HG02938 (cell line): Measurements from ENCODE around the gene CYP46A1.

Source experiments
- ATAC-seq: cut with Tn5 transposase; IDR thresholded peaks from one replicate; pipeline ENCODE4 v1.9.1; 2021; ENCODE audit warnings: mild to moderate bottlenecking, moderate library complexity; ENCODE audit not compliant: unreplicated experiment

CYP46A1 gene

DNA sequence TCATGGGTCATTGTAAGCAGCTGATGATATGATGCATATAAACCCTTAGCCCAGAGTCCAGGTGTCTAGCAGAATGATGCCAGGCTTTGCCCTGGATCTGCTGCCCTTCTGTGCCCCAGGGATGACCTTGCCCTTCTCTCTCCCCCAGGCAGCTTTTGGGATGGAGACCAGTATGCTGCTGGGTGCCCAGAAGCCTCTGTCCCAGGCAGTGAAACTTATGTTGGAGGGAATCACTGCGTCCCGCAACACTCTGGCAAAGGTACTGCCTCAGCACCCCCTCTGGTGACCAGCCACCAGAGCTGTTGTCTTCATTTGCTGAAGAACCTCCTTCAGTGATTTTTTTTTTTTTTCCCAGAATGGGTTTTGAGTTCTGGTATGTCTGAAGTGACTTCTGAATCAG, 23.3 kb downstream of the CYP46A1 start:
- no peak for ATAC-seq

DNA sequence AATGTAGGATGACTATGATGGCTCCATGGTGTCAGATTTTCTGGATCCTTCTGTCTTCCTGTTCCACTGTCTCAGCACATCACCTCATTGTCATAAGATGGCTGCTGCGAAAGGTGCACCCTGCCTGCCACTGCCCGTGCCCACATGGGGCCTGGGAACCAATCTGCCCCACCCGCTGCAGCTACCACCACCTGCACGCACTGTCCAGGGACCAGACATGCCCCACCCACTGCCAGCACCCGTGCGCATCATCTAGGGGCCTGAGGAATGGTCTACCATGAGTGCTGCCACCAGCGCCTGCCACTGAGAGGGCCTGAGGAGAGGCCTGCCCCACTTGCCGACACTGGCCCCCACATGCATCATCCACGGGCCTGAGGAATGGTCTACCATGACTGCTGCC, 23.8 kb downstream of the CYP46A1 start:
- ATAC-seq = no peak

- no peak for ATAC-seq
These were observed 24.4 kb downstream of the CYP46A1 start for GRCh38 chr14:99708449-99708848.

GRCh38 chr14:99713972-99714371, 29.9 kb downstream of the CYP46A1 start:
- ATAC-seq = no peak

- no peak for ATAC-seq
These were observed 31.3 kb downstream of the CYP46A1 start for GRCh38 chr14:99715266-99716000.

DNA sequence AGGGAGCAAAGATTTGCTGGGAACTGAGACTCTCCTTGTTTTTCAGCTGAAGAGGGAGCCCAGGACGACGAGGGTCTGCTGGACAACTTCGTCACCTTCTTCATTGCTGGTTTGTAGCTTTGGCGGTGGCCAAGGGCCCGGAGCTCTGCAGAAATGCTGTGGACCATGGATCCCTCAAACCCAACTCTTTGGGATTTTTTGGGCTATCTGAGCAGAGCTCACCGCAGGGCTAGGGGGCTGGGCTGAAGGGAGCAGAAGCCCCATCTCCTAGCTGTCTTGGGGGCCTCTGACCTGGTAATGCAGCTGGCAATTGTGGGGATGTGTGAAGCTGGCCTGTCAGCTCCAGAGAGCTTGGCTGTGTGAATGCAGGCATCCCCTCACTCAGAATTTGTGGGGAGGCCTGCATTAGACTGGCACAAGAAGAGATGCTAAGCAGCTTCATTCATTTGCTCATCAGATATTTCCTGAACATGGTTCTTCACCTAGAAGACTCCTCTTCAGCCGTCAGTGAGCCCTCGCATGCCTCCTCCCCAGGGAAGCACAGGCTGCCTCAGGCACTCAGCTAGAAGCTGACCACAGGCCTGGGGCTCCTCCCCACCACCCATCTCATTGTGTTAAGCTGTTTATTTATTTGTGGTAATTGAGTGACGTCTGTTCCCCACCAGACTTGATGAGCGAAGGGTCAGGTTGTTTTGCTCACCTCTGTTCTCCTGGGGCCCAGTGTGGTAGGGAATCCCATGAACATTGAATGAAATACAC, 32.2 kb downstream of the CYP46A1 start:
- ATAC-seq = no peak

- no peak for ATAC-seq
These were observed 33.0 kb downstream of the CYP46A1 start for GRCh38 chr14:99716850-99717681.

DNA sequence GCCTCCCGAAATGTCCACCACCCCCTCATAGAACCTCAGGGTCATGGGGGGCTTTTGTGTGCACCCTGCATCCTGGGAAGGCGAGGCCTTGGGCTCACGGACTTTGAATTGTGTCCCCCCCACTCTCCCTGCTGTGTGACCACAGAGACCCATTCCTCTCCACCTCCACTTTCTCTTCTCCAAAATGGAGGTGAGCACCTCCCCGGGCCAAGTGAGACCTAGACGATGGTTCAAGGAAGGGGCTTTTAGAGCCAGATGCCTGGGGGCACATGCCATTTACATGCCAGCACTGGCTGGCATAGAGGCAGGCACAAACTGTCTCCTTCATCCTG, 33.5 kb downstream of the CYP46A1 start:
- no peak for ATAC-seq

DNA sequence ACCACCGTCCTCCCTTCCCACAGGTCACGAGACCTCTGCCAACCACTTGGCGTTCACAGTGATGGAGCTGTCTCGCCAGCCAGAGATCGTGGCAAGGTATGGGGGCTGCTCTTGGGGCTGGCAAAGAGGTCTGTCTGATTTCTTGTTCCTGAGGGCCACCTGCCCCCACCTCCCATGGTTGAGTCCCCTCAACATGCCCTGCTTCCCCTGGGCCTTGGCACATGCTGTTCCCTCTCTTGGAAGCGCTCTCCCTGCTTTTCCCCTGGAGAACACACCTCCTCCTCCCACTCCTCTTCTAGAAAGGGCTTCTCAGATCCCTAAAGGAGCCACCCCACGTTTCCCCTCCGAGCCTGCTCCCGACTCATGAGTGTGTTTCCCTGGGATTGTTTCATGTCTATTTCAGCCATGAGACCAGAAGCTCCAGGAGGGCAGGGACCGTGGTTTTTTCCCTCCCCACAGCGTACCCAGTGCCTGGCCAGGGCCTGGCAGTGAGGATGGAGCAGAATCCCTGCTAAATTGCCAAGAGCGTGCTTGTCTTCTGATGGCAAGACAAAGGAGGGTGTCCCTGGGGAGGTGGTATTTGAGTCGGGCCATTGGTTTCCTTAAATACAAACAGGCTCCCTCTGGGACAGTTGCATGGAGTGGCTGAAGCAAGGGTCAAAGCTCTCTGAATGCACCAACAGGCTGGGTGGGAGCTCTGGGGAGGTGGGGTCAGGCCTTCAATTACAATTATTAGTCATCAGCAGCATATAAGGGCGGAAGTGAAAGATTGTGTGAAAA, 34.1 kb downstream of the CYP46A1 start:
- ATAC-seq = peak; percentile 87

GRCh38 chr14:99718811-99719192, 34.7 kb downstream of the CYP46A1 start:
- ATAC-seq = peak; percentile 49

GRCh38 chr14:99720941-99721791, 37.1 kb downstream of the CYP46A1 start:
- no peak for ATAC-seq

DNA sequence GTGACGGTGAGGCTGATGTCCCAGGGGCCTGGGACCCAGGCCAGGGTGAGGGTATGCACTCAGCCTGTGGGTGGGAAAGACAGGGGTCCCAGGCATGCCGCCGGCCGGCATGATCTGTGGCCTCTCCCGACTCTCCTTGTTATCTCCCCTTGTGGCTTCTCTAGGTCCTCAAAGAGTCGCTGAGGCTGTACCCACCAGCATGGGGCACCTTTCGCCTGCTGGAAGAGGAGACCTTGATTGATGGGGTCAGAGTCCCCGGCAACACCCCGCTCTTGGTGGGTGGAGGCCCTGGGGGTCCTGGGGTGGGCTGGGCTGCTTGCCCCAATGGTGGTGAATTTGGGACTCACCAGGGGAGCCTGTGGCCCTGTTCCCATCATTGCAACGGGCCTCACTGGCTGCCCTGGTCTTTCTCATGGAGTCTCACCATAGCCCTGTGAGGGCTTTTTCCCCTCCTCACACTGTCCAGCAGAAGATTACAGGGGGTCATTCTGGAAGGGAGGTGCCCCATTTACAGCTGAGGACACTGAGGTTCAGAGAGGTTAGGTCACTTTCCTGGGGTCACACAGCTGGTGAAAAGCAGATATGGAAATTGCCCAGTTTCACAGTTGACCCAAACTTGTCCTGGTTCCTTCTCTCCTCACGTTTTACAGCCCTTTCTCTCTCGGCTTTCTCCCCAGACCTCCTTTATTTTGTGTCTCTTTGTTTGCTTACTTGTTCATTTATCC, 37.9 kb downstream of the CYP46A1 start:
- ATAC-seq = no peak

GRCh38 chr14:99722741-99723140, 38.6 kb downstream of the CYP46A1 start:
- ATAC-seq = no peak

- no peak for ATAC-seq
These were observed 40.2 kb downstream of the CYP46A1 start for GRCh38 chr14:99724196-99724891.

- no peak for ATAC-seq
These were observed 41.1 kb downstream of the CYP46A1 start for GRCh38 chr14:99724939-99725773.

DNA sequence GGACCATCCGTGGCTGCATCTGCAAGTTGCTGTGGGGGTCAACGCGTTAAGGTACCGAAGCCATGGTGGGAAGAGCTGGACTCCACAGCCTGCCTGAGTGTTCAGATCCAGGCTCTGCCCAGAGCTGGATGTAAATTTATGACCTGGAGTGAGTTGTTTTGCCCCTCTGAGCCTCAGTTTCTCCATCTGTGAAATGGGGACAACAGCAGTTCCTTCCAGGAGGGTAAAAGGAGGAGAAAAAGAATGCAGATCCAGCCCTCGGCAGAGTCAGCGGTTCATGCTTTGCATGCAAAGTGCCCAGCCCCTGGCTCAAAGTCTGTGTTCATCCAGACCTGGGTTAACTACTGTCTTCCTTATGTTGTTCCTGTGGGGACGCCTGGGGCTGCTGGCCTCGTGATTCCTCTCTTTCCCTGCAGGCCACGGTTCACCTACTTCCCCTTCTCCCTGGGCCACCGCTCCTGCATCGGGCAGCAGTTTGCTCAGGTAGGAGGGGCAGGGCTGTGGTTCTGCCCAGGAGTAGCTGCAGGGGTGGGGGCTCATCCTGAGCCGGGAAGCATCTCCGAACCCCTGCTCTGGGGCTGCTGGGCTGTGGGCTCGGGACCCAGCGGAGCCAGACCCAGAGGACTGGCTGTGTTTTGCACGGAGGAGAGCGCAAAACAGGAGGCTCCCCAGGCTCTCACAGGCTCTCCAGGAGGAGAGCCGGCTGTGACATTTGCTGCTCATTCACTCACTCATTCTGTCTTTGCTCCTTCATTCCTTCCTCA, 41.9 kb downstream of the CYP46A1 start:
- ATAC-seq = no peak

- no peak for ATAC-seq
These were observed 42.5 kb downstream of the CYP46A1 start for GRCh38 chr14:99726538-99727095.
